ENCODE data around the gene TAS2R38.
A peak's percentile ranks its signal among the peaks of the same experiment; 100 is the strongest.
"Not testable (repeated sequence)": the region's sequence is repeated elsewhere in the genome, so short reads cannot be mapped to it uniquely, and the experiment has no call there.

The TAS2R38 gene

DNA sequence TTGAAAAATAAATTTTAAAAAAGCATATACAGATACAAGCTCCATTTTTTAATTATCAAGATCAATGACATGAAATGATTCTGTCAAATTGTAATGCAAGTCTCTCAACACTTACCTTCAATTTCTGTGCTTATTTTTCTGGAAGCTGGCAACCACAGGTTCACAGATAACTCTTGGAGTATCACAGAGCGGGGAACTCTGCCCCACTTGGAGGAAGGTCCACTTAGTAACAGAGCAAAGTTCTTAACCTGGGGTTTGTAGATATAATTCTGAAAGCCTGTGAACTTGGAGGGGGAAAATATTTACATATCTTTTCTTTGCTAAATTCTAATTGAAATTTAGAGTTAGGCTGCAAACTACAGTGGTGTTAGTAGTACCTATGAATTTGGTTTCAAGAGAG lies 19.8 kb upstream of the TAS2R38 start:
- no peak overlapping the region for H3K9ac ChIP-seq (ENCODE audit: low read depth, low read length)
- H3K27ac ChIP-seq (ENCODE audit: low read depth, low read length), result no peak overlapping the region
- H3K9me3 ChIP-seq (ENCODE audit: control insufficient read depth, insufficient read depth, low read length), result no peaks in the 10 kb centered on the region
- no peaks in the 10 kb centered on the region for H3K4me1 ChIP-seq (ENCODE audit: control insufficient read depth, insufficient read depth, low read length)
- no peak overlapping the region for H3K4me3 ChIP-seq (ENCODE audit: low read depth, low read length)
- H3K27me3 ChIP-seq (ENCODE audit: control insufficient read depth, insufficient read depth, low read length), result no peaks in the 10 kb centered on the region
- H3K36me3 ChIP-seq (ENCODE audit: control insufficient read depth, insufficient read depth, low read length), result no peaks in the 10 kb centered on the region

GRCh38 chr7:141992688-141993087 lies 19.1 kb upstream of the TAS2R38 start:
- Histone ChIP-seq H3K4me1 (ENCODE audit: control insufficient read depth, insufficient read depth, low read length) (no peaks in the 10 kb centered on the region), H3K9ac (ENCODE audit: low read depth, low read length) (no peak overlapping the region), H3K36me3 (ENCODE audit: control insufficient read depth, insufficient read depth, low read length) (no peaks in the 10 kb centered on the region), H3K27me3 (ENCODE audit: control insufficient read depth, insufficient read depth, low read length) (no peaks in the 10 kb centered on the region), H3K4me3 (ENCODE audit: low read depth, low read length) (no peak overlapping the region), H3K27ac (ENCODE audit: low read depth, low read length) (no peak overlapping the region), H3K9me3 (ENCODE audit: control insufficient read depth, insufficient read depth, low read length) (no peaks in the 10 kb centered on the region)

- no peak overlapping the region for H3K27ac ChIP-seq (ENCODE audit: low read depth, low read length)
- no peaks in the 10 kb centered on the region for H3K9me3 ChIP-seq (ENCODE audit: control insufficient read depth, insufficient read depth, low read length)
- H3K4me3 ChIP-seq (ENCODE audit: low read depth, low read length), result no peak overlapping the region
- no peak overlapping the region for H3K9ac ChIP-seq (ENCODE audit: low read depth, low read length)
- H3K36me3 ChIP-seq (ENCODE audit: control insufficient read depth, insufficient read depth, low read length), result no peaks in the 10 kb centered on the region
- H3K4me1 ChIP-seq (ENCODE audit: control insufficient read depth, insufficient read depth, low read length), result no peaks in the 10 kb centered on the region
- H3K27me3 ChIP-seq (ENCODE audit: control insufficient read depth, insufficient read depth, low read length), result no peaks in the 10 kb centered on the region
Observed at GRCh38 chr7:141992156-141992555, 18.6 kb upstream of the TAS2R38 start.

GRCh38 chr7:141991140-141991539 lies 17.6 kb upstream of the TAS2R38 start:
- Histone ChIP-seq H3K9ac (ENCODE audit: low read depth, low read length) (no peak overlapping the region), H3K27ac (ENCODE audit: low read depth, low read length) (no peak overlapping the region), H3K4me3 (ENCODE audit: low read depth, low read length) (no peak overlapping the region), H3K27me3 (ENCODE audit: control insufficient read depth, insufficient read depth, low read length) (no peaks in the 10 kb centered on the region), H3K36me3 (ENCODE audit: control insufficient read depth, insufficient read depth, low read length) (no peaks in the 10 kb centered on the region), H3K9me3 (ENCODE audit: control insufficient read depth, insufficient read depth, low read length) (peaks cover 3% of the 10 kb centered on the region; the same call in 1 of the 2 replicates), H3K4me1 (ENCODE audit: control insufficient read depth, insufficient read depth, low read length) (no peaks in the 10 kb centered on the region)

DNA sequence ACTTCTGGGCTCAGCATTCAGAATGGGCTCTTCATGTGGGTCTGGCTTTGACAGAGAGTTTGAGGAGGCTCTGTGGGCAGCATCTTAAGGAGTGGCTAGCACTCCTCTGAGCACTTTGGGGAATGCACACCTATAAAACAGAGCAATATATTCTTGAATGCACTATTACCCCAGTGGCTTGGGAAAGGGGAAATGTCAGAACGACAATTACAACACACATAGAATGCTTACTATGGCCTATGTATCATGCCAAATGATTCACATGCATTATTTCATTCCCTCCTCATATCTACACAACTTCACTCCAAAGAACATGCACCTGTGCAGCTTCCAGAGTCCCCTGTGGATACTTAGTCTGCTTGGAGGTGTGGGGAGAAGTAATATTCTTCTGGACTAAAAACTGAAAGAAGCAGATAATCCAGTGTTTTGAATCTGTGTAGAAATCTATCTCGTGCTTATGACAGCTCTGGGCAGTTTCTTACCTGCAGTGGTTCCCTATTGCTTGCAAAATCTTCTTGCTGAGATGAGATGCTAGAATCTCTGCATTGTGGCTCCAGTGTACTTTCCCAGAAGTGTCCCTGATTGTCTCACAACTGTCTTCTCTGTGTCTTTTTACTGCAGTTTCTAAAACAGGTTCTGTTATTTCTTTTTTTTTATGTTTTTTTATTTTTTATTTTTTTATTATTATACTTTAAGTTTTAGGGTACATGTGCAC lies 16.6 kb upstream of the TAS2R38 start:
- no peak overlapping the region for H3K27ac ChIP-seq (ENCODE audit: low read depth, low read length)

GRCh38 chr7:141987803-141988202 lies 14.2 kb upstream of the TAS2R38 start:
- not testable (repeated sequence) for H3K27ac ChIP-seq (ENCODE audit: low read depth, low read length); H3K9me3 ChIP-seq (ENCODE audit: control insufficient read depth, insufficient read depth, low read length)

More for the DNA sequence above, 16.6 kb upstream of the TAS2R38 start:
- Histone ChIP-seq H3K27me3 (ENCODE audit: control insufficient read depth, insufficient read depth, low read length) (no peaks in the 10 kb centered on the region), H3K4me1 (ENCODE audit: control insufficient read depth, insufficient read depth, low read length) (no peaks in the 10 kb centered on the region), H3K9ac (ENCODE audit: low read depth, low read length) (no peak overlapping the region), H3K4me3 (ENCODE audit: low read depth, low read length) (no peak overlapping the region), H3K9me3 (ENCODE audit: control insufficient read depth, insufficient read depth, low read length) (peaks cover 4% of the 10 kb centered on the region; the same call in 1 of the 2 replicates), H3K36me3 (ENCODE audit: control insufficient read depth, insufficient read depth, low read length) (no peaks in the 10 kb centered on the region)

DNA sequence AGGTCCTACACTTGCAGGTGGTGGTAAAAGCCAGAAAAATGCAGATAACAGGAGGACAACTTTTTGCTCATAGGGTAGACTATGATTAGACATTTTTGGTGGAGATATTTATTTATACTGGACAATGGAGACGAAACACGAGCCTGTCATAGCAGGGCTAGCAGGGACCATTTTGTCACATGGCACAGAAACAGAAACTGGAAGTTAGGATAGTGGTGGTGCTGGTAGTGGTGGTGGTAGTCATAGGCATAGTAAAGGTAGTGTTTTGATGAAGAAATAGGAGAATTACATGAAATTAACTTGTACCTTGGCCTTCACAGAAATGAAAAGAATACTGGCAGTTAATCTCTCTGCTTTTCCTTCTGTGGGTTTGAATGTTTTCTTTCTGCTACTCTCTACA lies 13.3 kb upstream of the TAS2R38 start:
- Histone ChIP-seq H3K36me3 (ENCODE audit: control insufficient read depth, insufficient read depth, low read length) (no peaks in the 10 kb centered on the region), H3K9ac (ENCODE audit: low read depth, low read length) (no peak overlapping the region), H3K4me3 (ENCODE audit: low read depth, low read length) (no peak overlapping the region), H3K4me1 (ENCODE audit: control insufficient read depth, insufficient read depth, low read length) (no peaks in the 10 kb centered on the region), H3K27me3 (ENCODE audit: control insufficient read depth, insufficient read depth, low read length) (no peaks in the 10 kb centered on the region), H3K9me3 (ENCODE audit: control insufficient read depth, insufficient read depth, low read length) (peaks cover 4% of the 10 kb centered on the region; the same call in 1 of the 2 replicates), H3K27ac (ENCODE audit: low read depth, low read length) (no peak overlapping the region)

More at GRCh38 chr7:141987803-141988202, 14.2 kb upstream of the TAS2R38 start:
- H3K9ac ChIP-seq (ENCODE audit: low read depth, low read length); H3K4me3 ChIP-seq (ENCODE audit: low read depth, low read length); H3K4me1 ChIP-seq (ENCODE audit: control insufficient read depth, insufficient read depth, low read length); H3K27me3 ChIP-seq (ENCODE audit: control insufficient read depth, insufficient read depth, low read length); H3K36me3 ChIP-seq (ENCODE audit: control insufficient read depth, insufficient read depth, low read length): not testable (repeated sequence)

DNA sequence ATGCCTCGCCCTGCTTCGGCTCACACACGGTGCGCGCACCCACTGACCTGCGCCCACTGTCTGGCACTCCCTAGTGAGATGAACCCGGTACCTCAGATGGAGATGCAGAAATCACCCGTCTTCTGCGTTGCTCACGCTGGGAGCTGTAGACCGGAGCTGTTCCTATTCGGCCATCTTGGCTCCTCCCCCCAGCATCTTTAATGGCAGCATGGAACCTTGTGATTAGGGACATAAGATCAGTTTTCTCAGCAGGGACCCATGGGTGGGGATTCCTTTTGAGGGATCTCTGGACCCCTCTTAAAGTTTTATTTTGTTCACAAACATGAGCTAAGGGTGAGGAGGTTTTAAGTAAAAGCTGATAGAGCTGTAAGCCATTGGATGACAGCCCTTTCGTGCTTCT lies 12.4 kb upstream of the TAS2R38 start:
- not testable (repeated sequence) for H3K4me1 ChIP-seq (ENCODE audit: control insufficient read depth, insufficient read depth, low read length); H3K9ac ChIP-seq (ENCODE audit: low read depth, low read length); H3K36me3 ChIP-seq (ENCODE audit: control insufficient read depth, insufficient read depth, low read length); H3K27ac ChIP-seq (ENCODE audit: low read depth, low read length); H3K9me3 ChIP-seq (ENCODE audit: control insufficient read depth, insufficient read depth, low read length); H3K27me3 ChIP-seq (ENCODE audit: control insufficient read depth, insufficient read depth, low read length); H3K4me3 ChIP-seq (ENCODE audit: low read depth, low read length)

GRCh38 chr7:141979568-141979967 lies 6.0 kb upstream of the TAS2R38 start:
- no peak overlapping the region for H3K4me3 ChIP-seq (ENCODE audit: low read depth, low read length)
- no peak overlapping the region for H3K27ac ChIP-seq (ENCODE audit: low read depth, low read length)
- H3K36me3 ChIP-seq (ENCODE audit: control insufficient read depth, insufficient read depth, low read length), result no peaks in the 10 kb centered on the region
- peaks cover 6% of the 10 kb centered on the region; the same call in 1 of the 2 replicates for H3K4me1 ChIP-seq (ENCODE audit: control insufficient read depth, insufficient read depth, low read length)
- no peaks in the 10 kb centered on the region for H3K27me3 ChIP-seq (ENCODE audit: control insufficient read depth, insufficient read depth, low read length)
- H3K9ac ChIP-seq (ENCODE audit: low read depth, low read length), result no peak overlapping the region
- no peaks in the 10 kb centered on the region for H3K9me3 ChIP-seq (ENCODE audit: control insufficient read depth, insufficient read depth, low read length)

GRCh38 chr7:141978351-141978750 lies 4.8 kb upstream of the TAS2R38 start:
- no peaks in the 10 kb centered on the region for H3K27me3 ChIP-seq (ENCODE audit: control insufficient read depth, insufficient read depth, low read length)
- no peak overlapping the region for H3K27ac ChIP-seq (ENCODE audit: low read depth, low read length)
- no peaks in the 10 kb centered on the region for H3K36me3 ChIP-seq (ENCODE audit: control insufficient read depth, insufficient read depth, low read length)

DNA sequence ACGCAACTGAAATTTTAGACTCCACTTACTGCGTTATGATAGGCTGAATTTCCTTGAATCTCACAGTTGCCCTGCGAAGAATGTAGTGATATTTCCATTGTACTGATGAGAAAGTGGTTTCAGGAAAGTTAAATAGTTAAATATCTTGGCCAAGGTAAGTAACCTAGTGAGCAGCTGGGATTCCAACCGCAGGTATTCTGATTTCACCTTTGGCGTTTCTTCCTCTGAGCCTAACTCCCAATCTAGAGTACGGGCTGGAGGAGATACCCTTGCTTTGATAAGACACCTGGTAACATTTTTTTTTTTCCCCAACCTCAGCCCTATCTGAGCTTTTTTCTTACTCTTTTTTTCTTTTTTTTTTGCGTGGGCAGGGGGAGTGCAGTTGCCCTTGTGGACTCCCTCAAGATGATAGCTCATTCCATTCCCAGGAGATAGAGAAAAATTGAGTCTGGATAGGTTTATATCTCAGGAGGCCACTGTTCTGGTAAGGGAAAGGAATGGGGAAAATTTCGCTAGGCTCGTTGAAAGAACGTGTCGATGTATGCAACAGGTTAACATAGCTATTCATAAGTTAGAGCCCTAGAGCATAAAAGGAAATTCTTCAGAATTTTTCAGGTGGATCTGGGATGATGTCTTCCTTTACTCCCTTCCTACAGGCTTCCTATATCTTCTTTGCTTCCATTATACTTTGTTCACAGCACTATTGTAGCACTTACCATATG lies 3.1 kb upstream of the TAS2R38 start:
- H3K4me3 ChIP-seq (ENCODE audit: low read depth, low read length), result peak overlapping the region; percentile 45
- no peak overlapping the region for H3K9ac ChIP-seq (ENCODE audit: low read depth, low read length)

More at GRCh38 chr7:141978351-141978750, 4.8 kb upstream of the TAS2R38 start:
- no peak overlapping the region for H3K4me3 ChIP-seq (ENCODE audit: low read depth, low read length)
- H3K9ac ChIP-seq (ENCODE audit: low read depth, low read length), result no peak overlapping the region
- no peaks in the 10 kb centered on the region for H3K9me3 ChIP-seq (ENCODE audit: control insufficient read depth, insufficient read depth, low read length)
- H3K4me1 ChIP-seq (ENCODE audit: control insufficient read depth, insufficient read depth, low read length), result peaks cover 6% of the 10 kb centered on the region; the same call in 1 of the 2 replicates

More for the DNA sequence above, 3.1 kb upstream of the TAS2R38 start:
- Histone ChIP-seq H3K9me3 (ENCODE audit: control insufficient read depth, insufficient read depth, low read length) (no peaks in the 10 kb centered on the region), H3K36me3 (ENCODE audit: control insufficient read depth, insufficient read depth, low read length) (no peaks in the 10 kb centered on the region), H3K4me1 (ENCODE audit: control insufficient read depth, insufficient read depth, low read length) (peaks cover 6% of the 10 kb centered on the region; the same call in 1 of the 2 replicates), H3K27ac (ENCODE audit: low read depth, low read length) (no peak overlapping the region), H3K27me3 (ENCODE audit: control insufficient read depth, insufficient read depth, low read length) (no peaks in the 10 kb centered on the region)

Measured in HUES48 (cell line).